Peyer's patch (tissue), 4 donors: ENCODE data around the gene PCGF2.

Source experiments
- CTCF ChIP-seq, 6 experiments: fragments of 450-650 bp in 4 of 6; fragments of 200-600 bp in 2 of 6; sonication (generic) in 1 of 6; IDR thresholded peaks; one replicate each; pipeline ENCODE4 v1.5.1; 2017 to 2019; ENCODE audit warnings: antibody characterized with exemption in 6 of 6, mild to moderate bottlenecking in 3 of 6, moderate library complexity in 1 of 6
- POLR2A ChIP-seq, 2 donors: fragments of 450-650 bp; IDR thresholded peaks; one replicate each; pipeline ENCODE4 v1.5.1; 2017; ENCODE audit warnings: antibody characterized with exemption in 2 of 2, mild to moderate bottlenecking in 2 of 2, moderate library complexity in 2 of 2

- TF ChIP-seq CTCF (IDR thresholded peaks at IDR 0.05) (no peak), POLR2A (IDR thresholded peaks at IDR 0.05) (no peak)
Observed at GRCh38 chr17:38779965-38780752, 32.0 kb upstream of the PCGF2 start.
